ENCODE data around the gene BLNK. TPM values are rescaled to one million over a fixed set of nuclear protein-coding genes. Genes with fewer than 3 reads are reported as not detected.

The BLNK gene
- total and polyA plus RNA-seq, 9 of the 15 experiments (the other 6 are each of a cell fraction or from before 2014, with no cell fraction given) = not detected

DNA sequence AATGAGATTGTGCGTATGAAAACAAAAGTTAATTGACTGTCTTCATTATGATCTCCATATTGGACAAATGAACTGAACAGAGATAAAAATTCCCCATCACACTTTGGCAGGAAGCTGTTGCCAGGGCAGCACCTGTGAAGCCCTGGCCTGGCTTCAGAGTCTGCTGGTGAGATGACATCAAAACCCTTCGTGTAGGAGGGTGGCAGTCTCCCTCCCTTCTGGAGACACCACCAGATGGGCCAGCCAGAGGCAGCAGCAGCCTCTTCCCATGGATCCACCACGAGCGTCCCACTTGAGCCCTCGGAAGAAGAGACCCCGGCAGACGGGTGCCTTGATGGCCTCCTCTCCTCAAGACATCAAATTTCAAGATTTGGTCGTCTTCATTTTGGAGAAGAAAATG lies 32.9 kb upstream of the BLNK start, which contains the start of gene DNTT (continued):
- TF ChIP-seq, protein P1, sequence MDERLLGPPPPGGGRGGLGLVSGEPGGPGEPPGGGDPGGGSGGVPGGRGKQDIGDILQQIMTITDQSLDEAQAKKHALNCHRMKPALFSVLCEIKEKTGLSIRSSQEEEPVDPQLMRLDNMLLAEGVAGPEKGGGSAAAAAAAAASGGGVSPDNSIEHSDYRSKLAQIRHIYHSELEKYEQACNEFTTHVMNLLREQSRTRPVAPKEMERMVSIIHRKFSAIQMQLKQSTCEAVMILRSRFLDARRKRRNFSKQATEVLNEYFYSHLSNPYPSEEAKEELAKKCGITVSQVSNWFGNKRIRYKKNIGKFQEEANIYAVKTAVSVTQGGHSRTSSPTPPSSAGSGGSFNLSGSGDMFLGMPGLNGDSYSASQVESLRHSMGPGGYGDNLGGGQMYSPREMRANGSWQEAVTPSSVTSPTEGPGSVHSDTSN (CRISPR knock-in tag; IDR thresholded peaks at IDR 0.05; ENCODE audit: low read depth) = no peak
- TF ChIP-seq, protein P1 (tag; conservative IDR thresholded peaks at IDR 0.05; ENCODE audit: low read depth) = no peak

DNA sequence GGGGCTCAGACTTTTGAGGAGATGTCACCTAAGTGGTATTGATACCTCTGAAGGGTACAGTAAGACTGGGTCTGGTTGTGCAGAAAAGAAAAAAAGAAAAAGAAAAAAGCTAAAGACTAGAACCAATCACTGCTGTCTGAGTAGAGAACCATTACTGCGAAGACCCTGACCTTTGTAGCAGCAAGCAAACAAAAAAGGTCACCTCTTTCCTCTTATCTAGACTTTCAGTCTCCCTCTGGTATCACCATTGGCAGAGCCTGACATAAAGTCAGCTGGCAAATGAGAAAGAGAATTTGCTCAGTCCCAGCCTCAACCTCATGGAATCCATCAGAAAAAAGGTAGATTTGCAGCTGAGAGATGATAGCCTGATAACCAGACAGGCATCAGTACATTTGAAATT lies 30.2 kb upstream of the BLNK start:
- Histone ChIP-seq H3K4me1 (replicated peaks in 1 of 2; ENCODE audit: control insufficient read depth in 2 of 2, insufficient read depth in 2 of 2, low read length in 2 of 2) (no peaks in the 10 kb centered on the region), H3K4me3 (no peak overlapping the region), H3K79me2 (ENCODE audit: control insufficient read depth, insufficient read depth, low read length) (no peaks in the 10 kb centered on the region), H3K9me3 (replicated peaks; ENCODE audit: control insufficient read depth, insufficient read depth, low read depth, low read length) (no peaks in the 10 kb centered on the region), H3K36me3 (ENCODE audit: control insufficient read depth, insufficient read depth, low read length) (no peaks in the 10 kb centered on the region), H3K4me2 (ENCODE audit: insufficient read depth, low read length) (no peak overlapping the region), H3K9me1 (ENCODE audit: control insufficient read depth, insufficient read depth, low read length) (no peaks in the 10 kb centered on the region), H4K20me1 (replicated peaks; ENCODE audit: control insufficient read depth, insufficient read depth, low read length) (no peaks in the 10 kb centered on the region; the same call in 1 of the 2 replicates), H3K9ac (ENCODE audit: insufficient read depth in 1 of 2, low read depth in 2 of 2, low read length in 2 of 2) (no peak overlapping the region), H3K27me3 (ENCODE audit: control insufficient read depth in 2 of 2, insufficient read depth in 2 of 2, low read length in 2 of 2) (peaks cover 0 to 18% of the 10 kb centered on the region in 2 experiments; a peak in 3 of 5 replicates), H3K27ac (ENCODE audit: extremely low read depth, low read depth, low read length) (no peak overlapping the region), H2AFZ (ENCODE audit: low read depth, low read length) (no peak overlapping the region)
- ATAC-seq (no peak), DNase-seq (ENCODE audit: extremely low read depth in 1 of 4, low spot score in 3 of 4) (no peak), FAIRE-seq (no peak)
- 0% methylated on average over 1 of the region's 1 CpG for WGBS (ENCODE audit: insufficient coverage, low coverage, missing lambda C conversion rate)
- ChIA-PET POLR2A (interaction anchor here (0.6 kb wide), 2 partner anchors 11 to 284 kb away, joined by 3 read pairs; no protein-coding TSS in a partner anchor), CTCF (ENCODE audit: low intra/inter-chr PET ratio) (no interaction called here)
- intact Hi-C loops (cut with micrococcal nuclease) = no loop called here
- in situ Hi-C loops (cut with MboI) = no loop called here
- BruUV-seq (replicated peaks) = no TSS peak
- TF ChIP-seq LARP7 (IDR thresholded peaks at IDR 0.05) (no peak), SMAD3 (CRISPR knock-in tag; conservative IDR thresholded peaks at IDR 0.05) (no peak), CHD1 (IDR thresholded peaks at IDR 0.05; ENCODE audit: low read length) (no peak), NCOA1 (IDR thresholded peaks at IDR 0.05; ENCODE audit: low read depth) (no peak), ZNF589 (CRISPR knock-in tag; IDR thresholded peaks at IDR 0.05; ENCODE audit: low read depth) (no peak), TARDBP (IDR thresholded peaks at IDR 0.05) (no peak), ZC3H4 (CRISPR knock-in tag; IDR thresholded peaks at IDR 0.05; ENCODE audit: borderline replicate concordance) (no peak), BRD9 (IDR thresholded peaks at IDR 0.05; ENCODE audit: low read depth, partially characterized antibody) (no peak), ZNF57 (CRISPR knock-in tag; IDR thresholded peaks at IDR 0.05) (no peak), WHSC1 (IDR thresholded peaks at IDR 0.05; ENCODE audit: low read length) (no peak)
- TF ChIP-seq, protein P2, sequence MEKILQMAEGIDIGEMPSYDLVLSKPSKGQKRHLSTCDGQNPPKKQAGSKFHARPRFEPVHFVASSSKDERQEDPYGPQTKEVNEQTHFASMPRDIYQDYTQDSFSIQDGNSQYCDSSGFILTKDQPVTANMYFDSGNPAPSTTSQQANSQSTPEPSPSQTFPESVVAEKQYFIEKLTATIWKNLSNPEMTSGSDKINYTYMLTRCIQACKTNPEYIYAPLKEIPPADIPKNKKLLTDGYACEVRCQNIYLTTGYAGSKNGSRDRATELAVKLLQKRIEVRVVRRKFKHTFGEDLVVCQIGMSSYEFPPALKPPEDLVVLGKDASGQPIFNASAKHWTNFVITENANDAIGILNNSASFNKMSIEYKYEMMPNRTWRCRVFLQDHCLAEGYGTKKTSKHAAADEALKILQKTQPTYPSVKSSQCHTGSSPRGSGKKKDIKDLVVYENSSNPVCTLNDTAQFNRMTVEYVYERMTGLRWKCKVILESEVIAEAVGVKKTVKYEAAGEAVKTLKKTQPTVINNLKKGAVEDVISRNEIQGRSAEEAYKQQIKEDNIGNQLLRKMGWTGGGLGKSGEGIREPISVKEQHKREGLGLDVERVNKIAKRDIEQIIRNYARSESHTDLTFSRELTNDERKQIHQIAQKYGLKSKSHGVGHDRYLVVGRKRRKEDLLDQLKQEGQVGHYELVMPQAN (IDR thresholded peaks at IDR 0.05; ENCODE audit: borderline replicate concordance) = no peak
- TF ChIP-seq, protein P3, sequence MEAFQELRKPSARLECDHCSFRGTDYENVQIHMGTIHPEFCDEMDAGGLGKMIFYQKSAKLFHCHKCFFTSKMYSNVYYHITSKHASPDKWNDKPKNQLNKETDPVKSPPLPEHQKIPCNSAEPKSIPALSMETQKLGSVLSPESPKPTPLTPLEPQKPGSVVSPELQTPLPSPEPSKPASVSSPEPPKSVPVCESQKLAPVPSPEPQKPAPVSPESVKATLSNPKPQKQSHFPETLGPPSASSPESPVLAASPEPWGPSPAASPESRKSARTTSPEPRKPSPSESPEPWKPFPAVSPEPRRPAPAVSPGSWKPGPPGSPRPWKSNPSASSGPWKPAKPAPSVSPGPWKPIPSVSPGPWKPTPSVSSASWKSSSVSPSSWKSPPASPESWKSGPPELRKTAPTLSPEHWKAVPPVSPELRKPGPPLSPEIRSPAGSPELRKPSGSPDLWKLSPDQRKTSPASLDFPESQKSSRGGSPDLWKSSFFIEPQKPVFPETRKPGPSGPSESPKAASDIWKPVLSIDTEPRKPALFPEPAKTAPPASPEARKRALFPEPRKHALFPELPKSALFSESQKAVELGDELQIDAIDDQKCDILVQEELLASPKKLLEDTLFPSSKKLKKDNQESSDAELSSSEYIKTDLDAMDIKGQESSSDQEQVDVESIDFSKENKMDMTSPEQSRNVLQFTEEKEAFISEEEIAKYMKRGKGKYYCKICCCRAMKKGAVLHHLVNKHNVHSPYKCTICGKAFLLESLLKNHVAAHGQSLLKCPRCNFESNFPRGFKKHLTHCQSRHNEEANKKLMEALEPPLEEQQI (IDR thresholded peaks at IDR 0.05) = no peak

Data from K562 (cell line).